ENCODE results near the gene CUTC. TPM values are rescaled to one million over a fixed set of nuclear protein-coding genes. Genes with fewer than 3 reads are reported as not detected.

Gene CUTC
- total and polyA plus RNA-seq, 9 donors, result 12.4 to 20.6 (median 14.1) TPM

- intact Hi-C loops (cut with DNase I), result no loop called here
- H3K27ac ChIP-seq, result no peak overlapping the region
- H3K27me3 ChIP-seq, result no peaks in the 10 kb centered on the region
- H3K9me3 ChIP-seq, result no peaks in the 10 kb centered on the region
- DNase-seq, result no peak
- no peaks in the 10 kb centered on the region for H3K36me3 ChIP-seq
- TF ChIP-seq POLR2A (IDR thresholded peaks at IDR 0.05) (no peak), CTCF (IDR thresholded peaks at IDR 0.05) (no peak), EP300 (IDR thresholded peaks at IDR 0.05) (no peak)
- H3K4me1 ChIP-seq (ENCODE audit: insufficient read depth), result no peaks in the 10 kb centered on the region
- 87 to 93% (median 92%) methylated on average over 4 of the region's 4 CpGs for WGBS, 3 donors
- H3K4me3 ChIP-seq, result no peak overlapping the region
Observed at GRCh38 chr10:99770408-99771045, 38.5 kb downstream of the CUTC start.

- DNase-seq, result no peak
- Histone ChIP-seq H3K9me3 (no peaks in the 10 kb centered on the region), H3K36me3 (no peaks in the 10 kb centered on the region), H3K27ac (no peak overlapping the region), H3K27me3 (no peaks in the 10 kb centered on the region), H3K4me1 (ENCODE audit: insufficient read depth) (no peaks in the 10 kb centered on the region), H3K4me3 (no peak overlapping the region)
- intact Hi-C loops (cut with DNase I), result no loop called here
- TF ChIP-seq POLR2A (IDR thresholded peaks at IDR 0.05), result no peak
- no peak for TF ChIP-seq EP300 (IDR thresholded peaks at IDR 0.05)
- TF ChIP-seq CTCF (IDR thresholded peaks at IDR 0.05), result no peak
Observed at GRCh38 chr10:99775850-99776249, 43.8 kb downstream of the CUTC start.

GRCh38 chr10:99777918-99778714, 46.1 kb downstream of the CUTC start:
- DNase-seq, result no peak
- no peaks in the 10 kb centered on the region for H3K4me1 ChIP-seq (ENCODE audit: insufficient read depth)
- 79 to 95% (median 94%) methylated on average over 1 of the region's 1 CpG for WGBS, 3 donors
- no peak overlapping the region for H3K27ac ChIP-seq
- TF ChIP-seq CTCF (IDR thresholded peaks at IDR 0.05) (no peak), POLR2A (IDR thresholded peaks at IDR 0.05) (no peak), EP300 (IDR thresholded peaks at IDR 0.05) (no peak)
- H3K36me3 ChIP-seq, result no peaks in the 10 kb centered on the region
- H3K27me3 ChIP-seq, result no peaks in the 10 kb centered on the region
- no peak overlapping the region for H3K4me3 ChIP-seq
- no peaks in the 10 kb centered on the region for H3K9me3 ChIP-seq
- intact Hi-C loops (cut with DNase I), result no loop called here

DNA sequence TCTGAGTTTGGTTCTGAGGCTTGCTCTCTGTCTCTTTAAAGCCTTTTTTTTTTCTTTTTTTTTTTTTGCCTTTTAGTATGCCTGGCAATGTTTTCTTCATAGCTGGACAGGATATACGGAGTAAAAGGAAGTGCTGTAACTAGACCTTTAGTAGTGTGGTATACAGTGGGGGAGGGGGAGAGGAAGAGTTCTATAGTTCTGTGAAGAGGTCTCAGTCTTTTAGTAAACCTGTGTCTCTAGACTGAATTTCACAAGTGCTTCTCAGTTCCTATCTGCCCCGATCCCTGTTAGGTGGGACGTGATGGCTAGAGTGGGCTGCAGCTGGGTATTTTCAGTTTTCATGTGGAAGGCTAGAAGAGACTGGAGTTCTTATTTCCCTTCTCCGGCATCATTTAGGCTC, 47.3 kb downstream of the CUTC start:
- intact Hi-C loops (cut with DNase I), result no loop called here
- H3K27me3 ChIP-seq, result no peaks in the 10 kb centered on the region
- H3K9me3 ChIP-seq, result no peaks in the 10 kb centered on the region
- no peak overlapping the region for H3K27ac ChIP-seq
- no peak for TF ChIP-seq CTCF (IDR thresholded peaks at IDR 0.05)
- TF ChIP-seq POLR2A (IDR thresholded peaks at IDR 0.05), result no peak
- TF ChIP-seq EP300 (IDR thresholded peaks at IDR 0.05), result no peak
- WGBS, 3 donors, result 13 to 30% (median 24%) methylated on average over 4 of the region's 4 CpGs
- no peaks in the 10 kb centered on the region for H3K4me1 ChIP-seq (ENCODE audit: insufficient read depth)
- no peak overlapping the region for H3K4me3 ChIP-seq
- no peaks in the 10 kb centered on the region for H3K36me3 ChIP-seq
- no peak for DNase-seq
